Colonic mucosa (tissue), 4 donors: ENCODE results near the gene NOPCHAP1. TPM values are rescaled to one million over a fixed set of nuclear protein-coding genes. Genes with fewer than 3 reads are reported as not detected.
"Not testable (repeated sequence)": the region's sequence is repeated elsewhere in the genome, so short reads cannot be mapped to it uniquely, and the experiment has no call there.

Experiments
- DNase-seq: peaks from one replicate; pipeline ENCODE4 v3.0.0-alpha.2; 2020
- H3K27ac ChIP-seq: fragments of 200-600 bp; one replicate; pipeline ENCODE4 v1.8.0; 2021
- H3K27me3 ChIP-seq: fragments of 200-600 bp; one replicate; pipeline ENCODE4 v1.8.0; 2021
- H3K36me3 ChIP-seq: fragments of 200-600 bp; one replicate; pipeline ENCODE4 v1.8.0; 2021
- H3K4me1 ChIP-seq: fragments of 200-600 bp; one replicate; pipeline ENCODE4 v1.8.0; 2021; ENCODE audit warnings: mild to moderate bottlenecking
- H3K4me3 ChIP-seq: fragments of 200-600 bp; one replicate; pipeline ENCODE4 v1.8.0; 2021
- H3K9ac ChIP-seq, 2 donors: one replicate each; pipeline ENCODE4 v1.7.0; 2013; ENCODE audit warnings: control low read depth in 2 of 2, low read depth in 2 of 2, low read length in 2 of 2
- H3K9me3 ChIP-seq: fragments of 200-600 bp; one replicate; pipeline ENCODE4 v1.8.0; 2021
- intact Hi-C: fragments of 100-400 bp; cut with DNase I; formaldehyde crosslinking; loops from one replicate; pipeline ENCODE4 v1.14.1; 2022
- total RNA-seq, 2 donors: library from RNA; stranded (reverse); fragmentation: NEBNext Ultra II Directional in 1 of 2; extraction: Animal tissue kit (Norgen Biotek cat#: 25700) in 1 of 2; gene quantifications; one replicate each; pipeline ENCODE4 v1.2.1, GENCODE V29; 2021
- TF ChIP-seq, protein P1 (sequence below): fragments of 200-600 bp; IDR thresholded peaks from one replicate; pipeline ENCODE4 v1.8.0; 2022; ENCODE audit warnings: antibody characterized with exemption, mild to moderate bottlenecking
- donor health status: healthy.
- donor health status: DM: no; HTN: no; CAD: no.
- donor health status: DM: no; HTN: no; CAD: no.

The NOPCHAP1 gene
- total RNA-seq, 2 donors from 2014 or later, result 8.7 to 15.3 TPM

GRCh38 chr12:104944252-104944651 lies 41.9 kb upstream of the NOPCHAP1 start:
- TF ChIP-seq, protein P1, sequence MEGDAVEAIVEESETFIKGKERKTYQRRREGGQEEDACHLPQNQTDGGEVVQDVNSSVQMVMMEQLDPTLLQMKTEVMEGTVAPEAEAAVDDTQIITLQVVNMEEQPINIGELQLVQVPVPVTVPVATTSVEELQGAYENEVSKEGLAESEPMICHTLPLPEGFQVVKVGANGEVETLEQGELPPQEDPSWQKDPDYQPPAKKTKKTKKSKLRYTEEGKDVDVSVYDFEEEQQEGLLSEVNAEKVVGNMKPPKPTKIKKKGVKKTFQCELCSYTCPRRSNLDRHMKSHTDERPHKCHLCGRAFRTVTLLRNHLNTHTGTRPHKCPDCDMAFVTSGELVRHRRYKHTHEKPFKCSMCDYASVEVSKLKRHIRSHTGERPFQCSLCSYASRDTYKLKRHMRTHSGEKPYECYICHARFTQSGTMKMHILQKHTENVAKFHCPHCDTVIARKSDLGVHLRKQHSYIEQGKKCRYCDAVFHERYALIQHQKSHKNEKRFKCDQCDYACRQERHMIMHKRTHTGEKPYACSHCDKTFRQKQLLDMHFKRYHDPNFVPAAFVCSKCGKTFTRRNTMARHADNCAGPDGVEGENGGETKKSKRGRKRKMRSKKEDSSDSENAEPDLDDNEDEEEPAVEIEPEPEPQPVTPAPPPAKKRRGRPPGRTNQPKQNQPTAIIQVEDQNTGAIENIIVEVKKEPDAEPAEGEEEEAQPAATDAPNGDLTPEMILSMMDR, result no peak
- no peaks in the 10 kb centered on the region for H3K36me3 ChIP-seq
- no peak overlapping the region for H3K27ac ChIP-seq
- no peak overlapping the region for H3K4me3 ChIP-seq
- DNase-seq, result no peak
- intact Hi-C loops, result no loop called here
- no peaks in the 10 kb centered on the region for H3K4me1 ChIP-seq
- H3K9me3 ChIP-seq, result no peaks in the 10 kb centered on the region
- H3K27me3 ChIP-seq, result no peaks in the 10 kb centered on the region
- H3K9ac ChIP-seq, result no peak overlapping the region

DNA sequence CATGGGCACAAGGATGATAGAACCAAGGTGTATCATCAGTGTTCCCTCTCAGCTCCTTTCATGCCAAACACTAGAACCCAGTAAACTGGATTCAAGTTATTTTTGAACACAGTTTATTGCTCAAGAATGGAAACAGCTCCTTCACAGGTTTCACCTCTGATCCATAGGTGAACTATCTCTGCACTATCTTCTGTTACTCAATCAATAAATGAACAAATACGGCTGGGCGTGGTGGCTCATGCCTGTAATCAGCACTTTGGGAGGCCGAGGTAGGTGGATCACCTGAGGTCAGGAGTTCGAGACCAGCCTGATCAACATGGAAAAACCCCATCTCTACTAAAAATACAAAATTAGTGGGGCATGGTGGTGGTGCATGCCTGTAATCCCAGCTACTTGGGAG lies 37.4 kb upstream of the NOPCHAP1 start:
- H3K4me1 ChIP-seq, H3K9me3 ChIP-seq, H3K27me3 ChIP-seq, DNase-seq, H3K9ac ChIP-seq, H3K36me3 ChIP-seq, intact Hi-C loops, H3K27ac ChIP-seq, H3K4me3 ChIP-seq: not testable (repeated sequence)

DNA sequence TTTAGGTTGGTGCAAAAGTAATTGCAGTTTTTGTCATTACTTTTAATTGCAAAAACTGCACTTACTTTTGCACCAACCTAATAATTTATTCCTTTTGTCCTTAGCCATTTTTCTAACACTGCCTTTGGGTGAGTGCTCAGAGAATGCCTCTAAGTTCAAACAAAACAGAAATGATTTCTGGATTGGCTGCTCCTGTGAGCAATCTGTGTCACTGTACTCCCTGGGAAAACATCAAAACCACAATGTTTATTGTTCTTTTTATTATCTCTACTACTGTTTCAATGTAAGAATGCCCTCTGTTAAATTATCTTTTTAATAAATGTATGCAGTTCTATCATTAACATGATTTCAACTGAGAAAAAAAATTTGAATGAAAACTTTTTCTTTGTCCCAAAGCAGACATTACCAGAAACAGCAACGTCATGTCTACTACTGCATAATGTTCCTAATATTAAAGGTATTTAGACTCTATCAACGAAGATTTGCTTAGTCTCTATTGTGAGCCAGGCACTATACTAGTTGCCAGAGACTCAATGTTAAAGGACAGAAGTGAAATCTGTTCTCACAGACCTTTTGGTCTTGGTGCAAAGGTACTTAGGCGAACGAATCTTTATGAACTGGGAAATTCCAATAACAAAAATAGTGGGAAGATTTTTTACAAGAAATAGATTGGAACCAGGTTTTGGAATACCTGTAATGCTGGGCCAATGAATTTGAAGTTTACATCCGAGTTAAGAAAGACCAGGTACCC lies 34.2 kb upstream of the NOPCHAP1 start:
- no peaks in the 10 kb centered on the region for H3K9me3 ChIP-seq
- H3K9ac ChIP-seq, result peak overlapping the region in 1 of 2 donors; percentile 64
- intact Hi-C loops, result no loop called here
- no peak overlapping the region for H3K4me3 ChIP-seq
- no peaks in the 10 kb centered on the region for H3K4me1 ChIP-seq
- TF ChIP-seq, protein P1, result no peak
- peak overlapping the region; percentile 81 for H3K27ac ChIP-seq
- DNase-seq, result no peak
- no peaks in the 10 kb centered on the region for H3K27me3 ChIP-seq
- no peaks in the 10 kb centered on the region for H3K36me3 ChIP-seq

GRCh38 chr12:104952816-104953215 lies 33.3 kb upstream of the NOPCHAP1 start:
- Histone ChIP-seq H3K36me3 (no peaks in the 10 kb centered on the region), H3K27me3 (no peaks in the 10 kb centered on the region), H3K4me1 (no peaks in the 10 kb centered on the region), H3K9ac (peak overlapping the region in 1 of 2 donors; percentile 64), H3K4me3 (no peak overlapping the region), H3K27ac (peak overlapping the region; percentile 81), H3K9me3 (no peaks in the 10 kb centered on the region)
- TF ChIP-seq, protein P1, result no peak
- no peak for DNase-seq
- intact Hi-C loops, result no loop called here

- peak; percentile 67 for DNase-seq
- intact Hi-C loops, result no loop called here
- H3K9ac ChIP-seq, result peak overlapping the region in 1 of 2 donors; percentile 64
- no peaks in the 10 kb centered on the region for H3K9me3 ChIP-seq
- peak overlapping the region; percentile 81 for H3K27ac ChIP-seq
- H3K36me3 ChIP-seq, result no peaks in the 10 kb centered on the region
- TF ChIP-seq, protein P1, result no peak
- H3K4me3 ChIP-seq, result no peak overlapping the region
- H3K27me3 ChIP-seq, result no peaks in the 10 kb centered on the region
- no peaks in the 10 kb centered on the region for H3K4me1 ChIP-seq
Measured at GRCh38 chr12:104953323-104953722, 32.8 kb upstream of the NOPCHAP1 start.

- Histone ChIP-seq H3K36me3 (no peaks in the 10 kb centered on the region), H3K9ac (no peak overlapping the region), H3K27me3 (no peaks in the 10 kb centered on the region), H3K4me1 (peaks cover 6% of the 10 kb centered on the region), H3K9me3 (no peaks in the 10 kb centered on the region), H3K4me3 (no peak overlapping the region), H3K27ac (no peak overlapping the region)
- TF ChIP-seq, protein P1, result no peak
- DNase-seq, result no peak
- intact Hi-C loops, result no loop called here
Measured at GRCh38 chr12:104955703-104956102, 30.4 kb upstream of the NOPCHAP1 start.
